A549 (cell line): ENCODE results near the gene FAAP100. TPM values are rescaled to one million over a fixed set of nuclear protein-coding genes. Genes with fewer than 3 reads are reported as not detected.

Source experiments
- ATAC-seq, 2 experiments: fragments of 200-7000 bp in 1 of 2; fragments of >200 bp in 1 of 2; cut with Nextera tagmentation in 1 of 2; cut with Tn5 transposase in 1 of 2; 3 replicates each; pipeline versions ENCODE4 v1.8.0 to v1.9.1; 2018 to 2020; ENCODE audit warnings: mild to moderate bottlenecking in 1 of 2, moderate library complexity in 1 of 2
- CTCF ChIA-PET: fragments of 300-600 bp; sonication (Branson Sonifier 250); formaldehyde crosslinking; extraction: SDS; loops from one replicate; lab custom pipeline; 2021; ENCODE audit warnings: antibody characterized with exemption, inconsistent platforms; lab: Yijun Ruan, JAX
- POLR2A ChIA-PET: fragments of 350-600 bp; formaldehyde crosslinking; extraction: SDS; loops from one replicate; lab custom pipeline; 2021; ENCODE audit warnings: antibody characterized with exemption, inconsistent platforms; lab: Yijun Ruan, JAX
- DNase-seq, 2 experiments: peaks; one replicate each; pipeline versions ENCODE4 v3.0.0 to v3.0.0-alpha.2; 2011 to 2016; ENCODE audit warnings: low read depth in 1 of 2, low spot score in 1 of 2
- FAIRE-seq: peaks from 2 replicates; lab custom pipeline; 2011; peaks lifted over from hg19 to GRCh38; lab: Jason Lieb, UNC
- H3K27ac ChIP-seq, 2 experiments: fragments of >200 bp; sonication (Bioruptor Twin); formaldehyde crosslinking; 3 replicates each; pipeline ENCODE4 v1.5.1; 2016 to 2017
- H3K4me1 ChIP-seq: fragments of >200 bp; sonication (Bioruptor Twin); formaldehyde crosslinking; 3 replicates; pipeline ENCODE4 v1.6.1; 2016
- H3K4me2 ChIP-seq: fragments of >200 bp; sonication (Bioruptor Twin); formaldehyde crosslinking; 3 replicates; pipeline ENCODE4 v1.6.1; 2016
- H3K4me3 ChIP-seq: fragments of >200 bp; sonication (Bioruptor Twin); formaldehyde crosslinking; 3 replicates; pipeline ENCODE4 v1.5.1; 2016
- H3K9me3 ChIP-seq: fragments of >200 bp; sonication (Bioruptor Twin); formaldehyde crosslinking; 3 replicates; pipeline ENCODE4 v1.6.1; 2016
- ATOH8 ChIP-seq: fragments of 250-450 bp; sonication (Bioruptor Pico); IDR thresholded peaks from 2 replicates; pipeline ENCODE4 v1.5.0; 2020; ENCODE audit warnings: low read depth, mild to moderate bottlenecking, moderate library complexity
- BCL3 ChIP-seq: fragments of >200 bp; sonication (Bioruptor Twin); formaldehyde crosslinking; IDR thresholded peaks from 3 replicates; pipeline ENCODE4 v1.6.1; 2016
- CBX8 ChIP-seq: fragments of 200-600 bp; sonication (generic); IDR thresholded peaks from 2 replicates; pipeline ENCODE4 v1.6.1; 2016
- CEBPB ChIP-seq, 2 experiments: fragments of >200 bp in 1 of 2; sonication (Bioruptor Twin) in 1 of 2; formaldehyde crosslinking in 1 of 2; IDR thresholded peaks; 2 replicates each; pipeline ENCODE4 v1.6.1; 2012 to 2016
- FOSB ChIP-seq: fragments of 250-450 bp; sonication (Bioruptor Pico); IDR thresholded peaks from 2 replicates; pipeline ENCODE4 v1.5.0; 2020; ENCODE audit warnings: mild to moderate bottlenecking, moderate library complexity
- FOXS1 ChIP-seq: fragments of 250-450 bp; sonication (Bioruptor Pico); IDR thresholded peaks from 2 replicates; pipeline ENCODE4 v1.5.0; 2020; ENCODE audit warnings: mild to moderate bottlenecking, moderate library complexity
- HMGXB4 ChIP-seq: fragments of 250-450 bp; sonication (Bioruptor Pico); IDR thresholded peaks from 2 replicates; pipeline ENCODE4 v1.5.0; 2021; ENCODE audit warnings: mild to moderate bottlenecking, moderate library complexity, borderline replicate concordance
- HOXA7 ChIP-seq: fragments of 250-450 bp; sonication (Bioruptor Pico); IDR thresholded peaks from 2 replicates; pipeline ENCODE4 v1.5.0; 2020; ENCODE audit warnings: mild to moderate bottlenecking, moderate library complexity
- JUNB ChIP-seq: fragments of >200 bp; sonication (Bioruptor Twin); formaldehyde crosslinking; IDR thresholded peaks from 2 replicates; pipeline ENCODE4 v1.6.1; 2016
- MAX ChIP-seq: IDR thresholded peaks from 2 replicates; pipeline ENCODE4 v1.6.1; 2012
- PBX3 ChIP-seq: IDR thresholded peaks from 2 replicates; pipeline ENCODE4 v1.6.1; 2012
- REST ChIP-seq: fragments of 200-600 bp; sonication (generic); IDR thresholded peaks from 2 replicates; pipeline ENCODE4 v1.6.1; 2016; ENCODE audit warnings: antibody characterized with exemption, mild to moderate bottlenecking, moderate library complexity
- SREBF2 ChIP-seq: fragments of 450-650 bp; IDR thresholded peaks from 2 replicates; pipeline ENCODE4 v1.6.1; 2014; ENCODE audit warnings: mild to moderate bottlenecking, moderate library complexity
- TFCP2L1 ChIP-seq: fragments of 250-450 bp; sonication (Bioruptor Pico); IDR thresholded peaks from 2 replicates; pipeline ENCODE4 v1.5.0; 2021; ENCODE audit warnings: mild to moderate bottlenecking
- ZSCAN20 ChIP-seq: fragments of 250-450 bp; sonication (Bioruptor Pico); IDR thresholded peaks from 2 replicates; pipeline ENCODE4 v1.8.0; 2022; ENCODE audit warnings: mild to moderate bottlenecking, moderate library complexity
- WGBS: methylation state at CpG from one replicate; pipeline ENCODE4 v1.1.6; 2017; ENCODE audit errors: missing lambda C conversion rate; 5-methylcytosine and 5-hydroxymethylcytosine counted together
- polyA plus RNA-seq, 4 experiments: library from polyadenylated mRNA; depleted of rRNA in 3 of 4; stranded (reverse); fragments of >200 nt; fragmentation: RNase III in 1 of 4; extraction: RNeasy Plus Mini Kit Qiagen cat#74134 plus additional on column Dnase treatment in 1 of 4; gene quantifications; 2 replicates in 3 of 4; 3 replicates in 1 of 4; pipeline ENCODE4 v1.2.3, GENCODE V29; 2011 to 2017

Gene FAAP100
- polyA plus RNA-seq, 2 of the 4 experiments (the other 2 are of a cell fraction): 5.4 to 16.8 TPM

GRCh38 chr17:81540676-81541027, 11.5 kb downstream of the FAAP100 start (continued):
- TF ChIP-seq HMGXB4 (CRISPR knock-in tag) (no peak), ATOH8 (no peak), BCL3 (no peak)
- TF ChIP-seq, all 56 proteins: peak for 0

- Histone ChIP-seq H3K27ac (no peak overlapping the region), H3K9me3 (no peaks in the 10 kb centered on the region), H3K4me3 (no peak overlapping the region), H3K4me2 (no peak overlapping the region), H3K4me1 (no peaks in the 10 kb centered on the region)
- ATAC-seq (peak; percentile 2 to 4; a peak in 1 of 6 replicates), FAIRE-seq (no peak), DNase-seq (no peak)
- POLR2A ChIA-PET: no interaction called here
- CTCF ChIA-PET: interaction anchor here (1.0 to 6.4 kb wide), 11 partner anchors 11 to 397 kb away, joined by 3 to 36 read pairs (median 4); partner anchors contain the start of gene FAAP100
- WGBS: 96% methylated on average over 26 of the region's 28 CpGs
- TF ChIP-seq PBX3: 0 out of 2 replicates have a peak, but pooled peaks have one; percentile 18
- TF ChIP-seq FOSB: no peak
- TF ChIP-seq HOXA7 (CRISPR knock-in tag): no peak
- no peak for TF ChIP-seq ZSCAN20 (CRISPR knock-in tag)
- no peak for TF ChIP-seq JUNB
- no peak for TF ChIP-seq CEBPB (IDR thresholded peaks at IDR 0.05)
- TF ChIP-seq HMGXB4 (CRISPR knock-in tag): no peak
- TF ChIP-seq CBX8: no peak
Measured at GRCh38 chr17:81539961-81540675, 12.0 kb downstream of the FAAP100 start.

GRCh38 chr17:81539571-81539900, 12.6 kb downstream of the FAAP100 start:
- DNase-seq: no peak
- H3K4me1 ChIP-seq: peaks cover under 1% of the 10 kb centered on the region; the same call in 1 of the 3 replicates
- H3K4me3 ChIP-seq: no peak overlapping the region
- 93% methylated on average over 10 of the region's 10 CpGs for WGBS
- no peak for FAIRE-seq
- ChIA-PET CTCF (interaction anchor here (0.9 to 6.4 kb wide), 9 partner anchors 11 to 397 kb away, joined by 3 to 36 read pairs (median 4); partner anchors contain the start of genes FAAP100 and FSCN2), POLR2A (no interaction called here)
- no peaks in the 10 kb centered on the region for H3K9me3 ChIP-seq
- ATAC-seq: no peak
- no peak overlapping the region for H3K27ac ChIP-seq
- H3K4me2 ChIP-seq: no peak overlapping the region
- TF ChIP-seq MAX (no peak), SREBF2 (no peak), REST (no peak), TFCP2L1 (no peak), FOXS1 (CRISPR knock-in tag) (no peak), HMGXB4 (CRISPR knock-in tag) (no peak)
- TF ChIP-seq, all 56 proteins: peak for 0
